ENCODE data around the gene GDF7. TPM values are rescaled to one million over a fixed set of nuclear protein-coding genes. Genes with fewer than 3 reads are reported as not detected.
"Not testable (repeated sequence)": the region's sequence is repeated elsewhere in the genome, so short reads cannot be mapped to it uniquely, and the experiment has no call there.

GDF7 gene
- total RNA-seq, 1 experiment from 2014 or later: 0.05 TPM

- no peak for DNase-seq (ENCODE audit: low read depth)
Observed at GRCh38 chr2:20698916-20699613, 32.1 kb downstream of the GDF7 start.

GRCh38 chr2:20702563-20702962 lies 35.6 kb downstream of the GDF7 start:
- peak; percentile 23 for DNase-seq (ENCODE audit: low read depth)

GRCh38 chr2:20704886-20705285 lies 37.9 kb downstream of the GDF7 start:
- DNase-seq (ENCODE audit: low read depth): peak; percentile 18

- no peak for DNase-seq (ENCODE audit: low read depth)
Observed at GRCh38 chr2:20706217-20706616, 39.3 kb downstream of the GDF7 start.

- DNase-seq (ENCODE audit: low read depth): no peak
Observed at GRCh38 chr2:20706786-20707185, 39.8 kb downstream of the GDF7 start.

GRCh38 chr2:20707601-20708000 lies 40.7 kb downstream of the GDF7 start:
- no peak for DNase-seq (ENCODE audit: low read depth)

GRCh38 chr2:20711641-20712040 lies 44.7 kb downstream of the GDF7 start:
- not testable (repeated sequence) for DNase-seq (ENCODE audit: low read depth)

GRCh38 chr2:20713585-20713984 lies 46.6 kb downstream of the GDF7 start:
- DNase-seq (ENCODE audit: low read depth): not testable (repeated sequence)

GRCh38 chr2:20714412-20714811 lies 47.5 kb downstream of the GDF7 start:
- not testable (repeated sequence) for DNase-seq (ENCODE audit: low read depth)

- DNase-seq (ENCODE audit: low read depth): not testable (repeated sequence)
Observed at GRCh38 chr2:20716164-20716563, 49.2 kb downstream of the GDF7 start.

- DNase-seq (ENCODE audit: low read depth): no peak
Observed at GRCh38 chr2:20717641-20718040, 50.7 kb downstream of the GDF7 start.

GRCh38 chr2:20722592-20723240 lies 55.8 kb downstream of the GDF7 start:
- DNase-seq (ENCODE audit: low read depth): no peak

- no peak for DNase-seq (ENCODE audit: low read depth)
Observed at GRCh38 chr2:20723543-20723942, 56.6 kb downstream of the GDF7 start.

- DNase-seq (ENCODE audit: low read depth): no peak
Observed at GRCh38 chr2:20724500-20725053, 57.6 kb downstream of the GDF7 start.

- DNase-seq (ENCODE audit: low read depth): no peak
Observed at GRCh38 chr2:20725782-20726181, 58.8 kb downstream of the GDF7 start.

- no peak for DNase-seq (ENCODE audit: low read depth)
Observed at GRCh38 chr2:20726913-20727312, 60.0 kb downstream of the GDF7 start.

GRCh38 chr2:20728114-20728758 lies 61.3 kb downstream of the GDF7 start:
- no peak for DNase-seq (ENCODE audit: low read depth)

Other genes with a start within 250 kb of the GDF7 start
- gene RHOB, start 220.1 kb upstream of the GDF7 start, total RNA-seq (2014; rRNA removed; shearing (Covaris generic)): 81.9 and 102 TPM in 2 replicates
- 6.5 and 12.1 TPM in 2 replicates for gene HS1BP3, start 16.0 kb upstream of the GDF7 start, total RNA-seq (2014; rRNA removed; shearing (Covaris generic))
- gene LDAH, start 156.0 kb downstream of the GDF7 start, total RNA-seq (2014; rRNA removed; shearing (Covaris generic)): 16.6 and 18.5 TPM in 2 replicates

Data from M059J (cell line).